Measurements from ENCODE around the gene FAM184B. TPM values are rescaled to one million over a fixed set of nuclear protein-coding genes. Genes with fewer than 3 reads are reported as not detected.

Gene FAM184B
- polyA plus RNA-seq, 1 donor, result 0.04 TPM

DNA sequence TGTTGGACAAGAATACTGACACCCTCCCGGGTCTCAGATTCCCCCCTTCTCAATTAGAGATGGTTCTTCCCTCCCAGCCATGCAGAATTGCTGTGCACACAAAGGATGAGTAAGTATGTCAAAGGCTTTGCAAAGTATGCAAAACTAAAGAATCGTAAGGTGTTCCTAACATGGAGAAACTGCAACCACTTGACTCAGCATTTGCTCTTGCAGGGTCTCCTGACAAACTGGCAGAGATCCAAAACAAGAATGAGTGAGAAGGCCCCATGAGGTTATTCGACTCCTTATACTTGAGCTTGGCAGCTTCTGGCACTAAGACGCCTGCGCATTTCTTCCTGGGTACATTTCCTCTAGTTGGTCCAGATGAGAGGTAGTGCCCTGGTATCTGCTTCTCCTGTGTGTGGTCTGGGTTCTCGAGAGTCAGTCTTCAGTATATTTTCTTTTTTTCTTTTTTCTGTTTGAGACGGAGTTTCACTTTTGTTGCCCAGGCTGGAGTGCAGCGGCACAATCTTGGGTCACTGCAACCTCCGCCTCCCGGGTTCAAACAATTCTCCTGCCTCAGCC is 8.2 kb downstream of the FAM184B start:
- no peak for DNase-seq
- Histone ChIP-seq H3K27ac (ENCODE audit: low read length) (no peak overlapping the region), H3K27me3 (ENCODE audit: control insufficient read depth, insufficient read depth, low read length) (no peaks in the 10 kb centered on the region), H3K4me1 (ENCODE audit: control insufficient read depth, insufficient read depth, low read length) (no peaks in the 10 kb centered on the region), H3K9me3 (ENCODE audit: control insufficient read depth, low read depth, low read length) (no peaks in the 10 kb centered on the region), H3K4me3 (ENCODE audit: low read length) (no peak overlapping the region), H3K36me3 (ENCODE audit: control insufficient read depth, insufficient read depth, low read length) (no peaks in the 10 kb centered on the region)
- no CpG with 5 or more reads among the region's 10 CpGs for WGBS (ENCODE audit: insufficient coverage, low lambda C conversion rate)

- H3K27me3 ChIP-seq (ENCODE audit: control insufficient read depth, insufficient read depth, low read length), result no peaks in the 10 kb centered on the region
- no peak for DNase-seq
- WGBS (ENCODE audit: insufficient coverage, low lambda C conversion rate), result 70% methylated on average over 2 of the region's 8 CpGs
These were observed 10.0 kb downstream of the FAM184B start for GRCh38 chr4:17771284-17771908.

GRCh38 chr4:17770845-17771244 is 10.6 kb downstream of the FAM184B start:
- WGBS (ENCODE audit: insufficient coverage, low lambda C conversion rate), result no CpG with 5 or more reads among the region's 4 CpGs
- no peaks in the 10 kb centered on the region for H3K27me3 ChIP-seq (ENCODE audit: control insufficient read depth, insufficient read depth, low read length)
- no peaks in the 10 kb centered on the region for H3K4me1 ChIP-seq (ENCODE audit: control insufficient read depth, insufficient read depth, low read length)
- peaks cover 8% of the 10 kb centered on the region for H3K9me3 ChIP-seq (ENCODE audit: control insufficient read depth, low read depth, low read length)
- H3K4me3 ChIP-seq (ENCODE audit: low read length), result no peak overlapping the region
- no peak for DNase-seq
- H3K36me3 ChIP-seq (ENCODE audit: control insufficient read depth, insufficient read depth, low read length), result no peaks in the 10 kb centered on the region
- H3K27ac ChIP-seq (ENCODE audit: low read length), result no peak overlapping the region

More at GRCh38 chr4:17771284-17771908, 10.0 kb downstream of the FAM184B start:
- H3K4me3 ChIP-seq (ENCODE audit: low read length), result no peak overlapping the region
- no peak overlapping the region for H3K27ac ChIP-seq (ENCODE audit: low read length)
- peaks cover 8% of the 10 kb centered on the region for H3K9me3 ChIP-seq (ENCODE audit: control insufficient read depth, low read depth, low read length)
- no peaks in the 10 kb centered on the region for H3K36me3 ChIP-seq (ENCODE audit: control insufficient read depth, insufficient read depth, low read length)
- H3K4me1 ChIP-seq (ENCODE audit: control insufficient read depth, insufficient read depth, low read length), result no peaks in the 10 kb centered on the region

- Histone ChIP-seq H3K4me1 (ENCODE audit: control insufficient read depth, insufficient read depth, low read length) (no peaks in the 10 kb centered on the region), H3K27ac (ENCODE audit: low read length) (no peak overlapping the region), H3K36me3 (ENCODE audit: control insufficient read depth, insufficient read depth, low read length) (no peaks in the 10 kb centered on the region), H3K9me3 (ENCODE audit: control insufficient read depth, low read depth, low read length) (peaks cover 8% of the 10 kb centered on the region), H3K27me3 (ENCODE audit: control insufficient read depth, insufficient read depth, low read length) (no peaks in the 10 kb centered on the region), H3K4me3 (ENCODE audit: low read length) (no peak overlapping the region)
- 90% methylated on average over 2 of the region's 8 CpGs for WGBS (ENCODE audit: insufficient coverage, low lambda C conversion rate)
- no peak for DNase-seq
These were observed 11.8 kb downstream of the FAM184B start for GRCh38 chr4:17769406-17770174.

DNA sequence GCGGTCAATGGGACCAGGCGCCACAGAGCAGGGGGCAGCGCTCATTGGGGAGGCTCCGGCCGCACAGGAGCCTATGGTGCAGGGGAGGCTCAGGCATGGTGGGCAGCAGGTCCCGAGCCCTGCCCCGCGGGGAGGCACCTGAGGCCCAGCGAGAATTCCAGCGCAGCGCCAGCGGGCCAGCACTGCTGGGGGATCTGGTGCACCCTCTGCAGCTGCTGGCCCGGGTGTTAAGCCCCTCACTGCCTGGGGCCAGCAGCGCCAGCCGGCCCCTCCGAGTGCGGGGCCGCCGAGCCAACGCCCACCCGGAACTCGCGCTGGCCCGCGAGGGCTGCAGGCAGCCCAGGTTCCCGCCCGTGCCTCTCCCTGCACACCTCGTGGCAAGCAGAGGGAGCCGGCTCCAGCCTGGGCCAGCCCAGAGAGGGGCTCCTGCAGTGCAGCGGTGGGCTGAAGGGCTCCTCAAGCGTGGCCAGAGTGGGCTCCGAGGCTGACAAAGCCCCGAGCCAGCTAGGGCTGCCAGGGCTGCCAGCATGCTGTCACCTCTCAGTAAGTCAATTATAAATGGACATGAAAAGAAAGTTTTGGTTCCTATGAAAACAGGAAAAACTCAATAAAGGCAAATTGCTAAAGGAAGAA is 14.5 kb downstream of the FAM184B start:
- no peak overlapping the region for H3K27ac ChIP-seq (ENCODE audit: low read length)
- WGBS (ENCODE audit: insufficient coverage, low lambda C conversion rate), result no CpG with 5 or more reads among the region's 33 CpGs
- no peaks in the 10 kb centered on the region for H3K36me3 ChIP-seq (ENCODE audit: control insufficient read depth, insufficient read depth, low read length)
- H3K9me3 ChIP-seq (ENCODE audit: control insufficient read depth, low read depth, low read length), result peaks cover 8% of the 10 kb centered on the region
- no peaks in the 10 kb centered on the region for H3K27me3 ChIP-seq (ENCODE audit: control insufficient read depth, insufficient read depth, low read length)
- DNase-seq, result no peak
- no peak overlapping the region for H3K4me3 ChIP-seq (ENCODE audit: low read length)
- no peaks in the 10 kb centered on the region for H3K4me1 ChIP-seq (ENCODE audit: control insufficient read depth, insufficient read depth, low read length)

DNA sequence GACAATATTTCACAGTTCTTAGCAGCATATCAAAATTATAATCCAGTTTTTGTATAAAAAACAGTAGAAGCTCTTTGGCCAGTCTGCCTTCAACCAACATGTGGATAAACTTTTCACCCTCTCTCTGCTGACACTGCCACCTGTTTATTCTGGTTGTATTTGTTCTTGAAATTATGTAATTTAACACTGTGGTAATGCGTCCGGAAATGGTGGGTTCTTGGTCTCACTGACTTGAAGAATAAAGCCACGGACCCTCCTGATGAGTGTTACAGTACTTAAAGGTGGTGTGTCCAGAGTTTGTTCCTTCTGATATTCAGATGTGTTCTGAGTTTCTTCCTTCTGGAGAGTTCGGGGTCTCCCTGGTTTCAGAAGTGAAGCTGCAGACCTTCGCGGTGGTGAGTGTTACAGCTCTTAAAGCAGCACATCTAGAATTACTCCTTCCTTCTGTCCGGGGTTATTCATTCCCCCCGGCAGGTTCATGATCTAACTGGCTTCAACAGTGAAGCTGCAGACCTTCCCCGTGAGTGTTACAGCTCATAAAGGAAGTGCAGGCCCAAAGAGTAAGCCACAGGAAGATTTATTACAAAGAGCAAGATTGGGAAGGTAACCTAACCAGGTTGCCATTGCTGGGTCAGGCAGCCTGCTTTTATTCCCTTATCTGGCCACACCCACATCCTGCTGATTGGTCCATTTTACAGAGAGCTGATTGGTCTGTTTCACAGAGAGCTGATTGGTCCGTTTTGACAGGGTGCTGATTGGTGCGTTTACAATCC is 15.7 kb downstream of the FAM184B start:
- Histone ChIP-seq H3K9me3 (ENCODE audit: control insufficient read depth, low read depth, low read length) (peaks cover 8% of the 10 kb centered on the region), H3K36me3 (ENCODE audit: control insufficient read depth, insufficient read depth, low read length) (no peaks in the 10 kb centered on the region), H3K4me1 (ENCODE audit: control insufficient read depth, insufficient read depth, low read length) (no peaks in the 10 kb centered on the region), H3K27ac (ENCODE audit: low read length) (no peak overlapping the region), H3K4me3 (ENCODE audit: low read length) (no peak overlapping the region), H3K27me3 (ENCODE audit: control insufficient read depth, insufficient read depth, low read length) (no peaks in the 10 kb centered on the region)
- 100% methylated on average over 2 of the region's 11 CpGs for WGBS (ENCODE audit: insufficient coverage, low lambda C conversion rate)
- DNase-seq, result no peak

- no peak overlapping the region for H3K27ac ChIP-seq (ENCODE audit: low read length)
- no peak overlapping the region for H3K4me3 ChIP-seq (ENCODE audit: low read length)
- no peaks in the 10 kb centered on the region for H3K27me3 ChIP-seq (ENCODE audit: control insufficient read depth, insufficient read depth, low read length)
- H3K36me3 ChIP-seq (ENCODE audit: control insufficient read depth, insufficient read depth, low read length), result no peaks in the 10 kb centered on the region
- no peaks in the 10 kb centered on the region for H3K4me1 ChIP-seq (ENCODE audit: control insufficient read depth, insufficient read depth, low read length)
- WGBS (ENCODE audit: insufficient coverage, low lambda C conversion rate), result 100% methylated on average over 1 of the region's 5 CpGs
- H3K9me3 ChIP-seq (ENCODE audit: control insufficient read depth, low read depth, low read length), result peaks cover 8% of the 10 kb centered on the region
- no peak for DNase-seq
These were observed 17.5 kb downstream of the FAM184B start for GRCh38 chr4:17763931-17764330.

DNA sequence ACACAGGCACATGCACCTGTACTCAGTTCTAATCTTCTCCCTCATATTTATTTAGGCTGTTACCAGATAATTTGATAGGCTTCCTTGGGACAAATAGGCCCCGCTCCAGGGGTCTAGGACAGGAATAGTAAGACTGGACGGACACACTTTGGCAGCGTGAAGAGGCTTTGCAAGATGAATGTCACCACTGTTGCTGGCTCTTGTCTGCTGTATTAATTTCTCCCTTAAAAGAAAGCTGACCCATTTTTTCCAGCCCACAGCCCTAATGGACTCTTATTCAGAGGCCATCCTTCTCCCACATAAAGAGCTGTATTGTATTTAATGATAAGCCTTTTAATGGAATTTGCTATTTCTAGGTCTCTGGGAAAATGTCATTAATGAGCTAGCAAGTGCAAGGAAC is 18.0 kb downstream of the FAM184B start:
- Histone ChIP-seq H3K4me1 (ENCODE audit: control insufficient read depth, insufficient read depth, low read length) (no peaks in the 10 kb centered on the region), H3K27ac (ENCODE audit: low read length) (no peak overlapping the region), H3K9me3 (ENCODE audit: control insufficient read depth, low read depth, low read length) (peaks cover 8% of the 10 kb centered on the region), H3K4me3 (ENCODE audit: low read length) (no peak overlapping the region), H3K27me3 (ENCODE audit: control insufficient read depth, insufficient read depth, low read length) (no peaks in the 10 kb centered on the region), H3K36me3 (ENCODE audit: control insufficient read depth, insufficient read depth, low read length) (no peaks in the 10 kb centered on the region)
- WGBS (ENCODE audit: insufficient coverage, low lambda C conversion rate), result no CpG with 5 or more reads among the region's 3 CpGs
- DNase-seq, result no peak

DNA sequence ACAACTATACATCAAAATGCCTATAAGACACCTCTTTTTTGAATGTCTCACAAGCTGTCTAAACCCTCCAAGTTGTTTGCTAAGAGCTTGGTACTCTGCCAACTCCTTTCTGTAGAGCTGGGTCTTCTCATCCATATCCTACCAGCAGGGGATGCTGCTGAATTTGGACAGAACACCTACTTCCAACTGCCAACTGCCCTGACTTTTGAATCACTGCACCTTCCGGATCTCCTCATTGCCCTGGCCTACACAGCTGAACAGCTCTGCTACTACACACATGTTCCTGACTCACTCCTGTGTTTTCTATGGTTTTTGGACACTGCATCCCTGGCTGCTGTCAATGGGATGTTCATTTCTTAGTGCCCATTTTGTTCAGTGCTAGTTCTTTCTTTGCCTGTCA is 18.7 kb downstream of the FAM184B start:
- no peak overlapping the region for H3K27ac ChIP-seq (ENCODE audit: low read length)
- WGBS (ENCODE audit: insufficient coverage, low lambda C conversion rate), result no CpG with 5 or more reads among the region's 1 CpG
- H3K27me3 ChIP-seq (ENCODE audit: control insufficient read depth, insufficient read depth, low read length), result no peaks in the 10 kb centered on the region
- peaks cover 8% of the 10 kb centered on the region for H3K9me3 ChIP-seq (ENCODE audit: control insufficient read depth, low read depth, low read length)
- H3K36me3 ChIP-seq (ENCODE audit: control insufficient read depth, insufficient read depth, low read length), result no peaks in the 10 kb centered on the region
- H3K4me3 ChIP-seq (ENCODE audit: low read length), result no peak overlapping the region
- no peak for DNase-seq
- H3K4me1 ChIP-seq (ENCODE audit: control insufficient read depth, insufficient read depth, low read length), result no peaks in the 10 kb centered on the region

- no CpG with 5 or more reads among the region's 1 CpG for WGBS (ENCODE audit: insufficient coverage, low lambda C conversion rate)
- peaks cover 2% of the 10 kb centered on the region for H3K27me3 ChIP-seq (ENCODE audit: control insufficient read depth, insufficient read depth, low read length)
- DNase-seq, result no peak
- no peaks in the 10 kb centered on the region for H3K4me1 ChIP-seq (ENCODE audit: control insufficient read depth, insufficient read depth, low read length)
- H3K27ac ChIP-seq (ENCODE audit: low read length), result no peak overlapping the region
- no peaks in the 10 kb centered on the region for H3K36me3 ChIP-seq (ENCODE audit: control insufficient read depth, insufficient read depth, low read length)
- no peaks in the 10 kb centered on the region for H3K9me3 ChIP-seq (ENCODE audit: control insufficient read depth, low read depth, low read length)
- no peak overlapping the region for H3K4me3 ChIP-seq (ENCODE audit: low read length)
These were observed 20.4 kb downstream of the FAM184B start for GRCh38 chr4:17761062-17761461.
